Epithelial cell of esophagus (primary cell): ENCODE measurements around the gene TEX30.

Experiments
- DNase-seq: peaks from one replicate; pipeline ENCODE4 v3.0.0; 2010; ENCODE audit warnings: low read depth
- H3K4me3 ChIP-seq: 2 replicates; pipeline ENCODE4 v1.5.1; 2011; ENCODE audit warnings: mild to moderate bottlenecking, low read length, control low read depth
- CTCF ChIP-seq: IDR thresholded peaks from 2 replicates; pipeline ENCODE4 v1.5.1; 2011; ENCODE audit warnings: low read depth, mild to moderate bottlenecking, low read length, control low read depth, inconsistent platforms; ENCODE audit not compliant: insufficient read depth; ENCODE audit errors: missing control alignments

The TEX30 gene

GRCh38 chr13:102773441-102774213 lies at the start of gene TEX30:
Gene TEX30 (minus strand): TSS chr13:102773786. CDS start chr13:102770026, 3,760 bp downstream.
- H3K4me3 ChIP-seq: peak within 1 kb of the TSS; percentile 73
- no peak for TF ChIP-seq CTCF
- DNase-seq: peak; percentile 87

- no peak overlapping the region for H3K4me3 ChIP-seq
- TF ChIP-seq CTCF: no peak
- no peak for DNase-seq
Measured at GRCh38 chr13:102817907-102818306, 44.3 kb upstream of the TEX30 start.

- no peak for TF ChIP-seq CTCF
- H3K4me3 ChIP-seq: no peak overlapping the region
- DNase-seq: no peak
Measured at GRCh38 chr13:102817241-102817640, 43.7 kb upstream of the TEX30 start.

GRCh38 chr13:102816708-102817107 lies 43.1 kb upstream of the TEX30 start:
- DNase-seq: no peak
- TF ChIP-seq CTCF: no peak
- no peak overlapping the region for H3K4me3 ChIP-seq

GRCh38 chr13:102815788-102816187 lies 42.2 kb upstream of the TEX30 start:
- no peak for DNase-seq
- H3K4me3 ChIP-seq: no peak overlapping the region
- TF ChIP-seq CTCF: no peak

- no peak for TF ChIP-seq CTCF
- no peak for DNase-seq
- no peak overlapping the region for H3K4me3 ChIP-seq
Measured at GRCh38 chr13:102814793-102815192, 41.2 kb upstream of the TEX30 start.
